ENCODE measurements around the gene ARFRP1.

The ARFRP1 gene

GRCh38 chr20:63743210-63743970, 35.6 kb upstream of the ARFRP1 start:
- no peak for DNase-seq (ENCODE audit: low spot score)

GRCh38 chr20:63742381-63743024, 34.7 kb upstream of the ARFRP1 start:
- no peak for DNase-seq (ENCODE audit: low spot score)

- no peak for DNase-seq (ENCODE audit: low spot score)
These were observed 34.1 kb upstream of the ARFRP1 start for GRCh38 chr20:63741676-63742380.

GRCh38 chr20:63741354-63741675, 33.5 kb upstream of the ARFRP1 start:
- no peak for DNase-seq (ENCODE audit: low spot score)

- peak; percentile 97 for DNase-seq (ENCODE audit: low spot score)
These were observed 33.0 kb upstream of the ARFRP1 start for GRCh38 chr20:63740627-63741353.

- peak; percentile 62 for DNase-seq (ENCODE audit: low spot score)
These were observed 32.4 kb upstream of the ARFRP1 start for GRCh38 chr20:63740070-63740626.

GRCh38 chr20:63739130-63740069, 31.6 kb upstream of the ARFRP1 start, which contains the start of gene SLC2A4RG:
Gene SLC2A4RG, plus strand, starts transcription at chr20:63739776. Its CDS starts 137 bp downstream, at chr20:63739913.
- DNase-seq (ENCODE audit: low spot score) = peak; percentile 98

GRCh38 chr20:63738687-63739129, 30.9 kb upstream of the ARFRP1 start:
- no peak for DNase-seq (ENCODE audit: low spot score)

- DNase-seq (ENCODE audit: low spot score) = no peak
These were observed 30.3 kb upstream of the ARFRP1 start for GRCh38 chr20:63737945-63738686.

GRCh38 chr20:63737695-63737944, 29.8 kb upstream of the ARFRP1 start:
- no peak for DNase-seq (ENCODE audit: low spot score)

GRCh38 chr20:63736893-63737694, 29.3 kb upstream of the ARFRP1 start:
- DNase-seq (ENCODE audit: low spot score) = no peak

- DNase-seq (ENCODE audit: low spot score) = no peak
These were observed 28.3 kb upstream of the ARFRP1 start, which contains the start of gene LIME1 for GRCh38 chr20:63735859-63736718. Gene LIME1, plus strand, starts transcription at chr20:63736664. Its CDS starts 886 bp downstream, at chr20:63737550.

GRCh38 chr20:63734946-63735858, 27.4 kb upstream of the ARFRP1 start:
- no peak for DNase-seq (ENCODE audit: low spot score)

GRCh38 chr20:63734111-63734945, 26.6 kb upstream of the ARFRP1 start:
- DNase-seq (ENCODE audit: low spot score) = no peak

- DNase-seq (ENCODE audit: low spot score) = no peak
These were observed 25.9 kb upstream of the ARFRP1 start for GRCh38 chr20:63733579-63734081.

GRCh38 chr20:63733117-63733516, 25.3 kb upstream of the ARFRP1 start:
- no peak for DNase-seq (ENCODE audit: low spot score)
